ENCODE data around the gene SENP2. TPM values are rescaled to one million over a fixed set of nuclear protein-coding genes. Genes with fewer than 3 reads are reported as not detected.

Gene SENP2
- total RNA-seq, 3 donors from 2014 or later, result 32.0 to 45.2 (median 34.4) TPM

DNA sequence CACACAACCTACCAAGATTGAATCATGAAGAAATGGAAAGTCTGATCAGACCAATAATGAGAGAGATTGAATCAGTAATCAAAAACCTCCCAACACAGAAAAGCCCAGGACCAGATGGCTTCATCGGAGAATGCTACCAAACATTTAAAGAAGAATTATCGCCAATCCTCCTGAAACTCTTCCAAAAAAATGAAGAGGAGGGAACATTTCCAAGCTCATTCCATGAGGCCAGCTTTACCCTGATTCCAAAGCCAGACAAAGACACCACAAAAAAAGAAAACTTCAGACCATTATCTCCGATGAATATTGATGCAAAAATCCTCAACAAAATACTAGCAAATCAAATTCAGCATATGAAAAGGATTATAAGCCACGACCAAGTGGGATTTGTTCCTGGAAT lies 94.1 kb downstream of the SENP2 start:
- Histone ChIP-seq H3K4me1 (no peaks in the 10 kb centered on the region), H3K27me3 (no peaks in the 10 kb centered on the region), H3K27ac (no peak overlapping the region), H3K9me3 (no peaks in the 10 kb centered on the region), H3K36me3 (no peaks in the 10 kb centered on the region), H3K4me3 (no peak overlapping the region)
- intact Hi-C loops (cut with DNase I; ENCODE audit: low total_unique reads), result no loop called here
- TF ChIP-seq POLR2AphosphoS5 (IDR thresholded peaks at IDR 0.05) (no peak), POLR2A (IDR thresholded peaks at IDR 0.05) (no peak), CTCF (IDR thresholded peaks at IDR 0.05) (no peak)
- DNase-seq (ENCODE audit: low spot score in 2 of 2), result no peak

Other genes with a start within 250 kb of the SENP2 start
- 10 to 100 TPM in 2 of 3 donors, 1 to 10 TPM in 1; 9.1 to 34.7 (median 23.9) TPM for gene MAP3K13, start 223.2 kb upstream of the SENP2 start, total RNA-seq
- 10 to 100 TPM; 11.5 to 22.2 (median 15.1) TPM for gene TMEM41A, start 87.3 kb upstream of the SENP2 start, total RNA-seq
- gene LIPH, start 33.7 kb upstream of the SENP2 start, total RNA-seq, result 10 to 100 TPM in 1 of 3 donors, 1 to 10 TPM in 1, not detected in 1; 5.6 to 10.4 TPM
- 10 to 100 TPM in 2 of 3 donors, 1 to 10 TPM in 1; 4.9 to 27.5 (median 23.8) TPM for gene IGF2BP2, start 238.7 kb downstream of the SENP2 start, total RNA-seq

Measured in breast epithelium (tissue), 4 donors.